NCI-H1436 treated with DMSO at 0.1 percent for 48 hours (cell line): ENCODE results near the gene RETREG1.
"Not testable (repeated sequence)": the region's sequence is repeated elsewhere in the genome, so short reads cannot be mapped to it uniquely, and the experiment has no call there.

Experiments used
- DNase-seq: peaks from one replicate; lab custom pipeline; 2025; lab: John Stamatoyannopoulos, UW

RETREG1 gene

GRCh38 chr5:16551628-16552027, 65.2 kb downstream of the RETREG1 start:
- no peak for DNase-seq

- DNase-seq: no peak
Observed at GRCh38 chr5:16550316-16550952, 66.4 kb downstream of the RETREG1 start.

DNA sequence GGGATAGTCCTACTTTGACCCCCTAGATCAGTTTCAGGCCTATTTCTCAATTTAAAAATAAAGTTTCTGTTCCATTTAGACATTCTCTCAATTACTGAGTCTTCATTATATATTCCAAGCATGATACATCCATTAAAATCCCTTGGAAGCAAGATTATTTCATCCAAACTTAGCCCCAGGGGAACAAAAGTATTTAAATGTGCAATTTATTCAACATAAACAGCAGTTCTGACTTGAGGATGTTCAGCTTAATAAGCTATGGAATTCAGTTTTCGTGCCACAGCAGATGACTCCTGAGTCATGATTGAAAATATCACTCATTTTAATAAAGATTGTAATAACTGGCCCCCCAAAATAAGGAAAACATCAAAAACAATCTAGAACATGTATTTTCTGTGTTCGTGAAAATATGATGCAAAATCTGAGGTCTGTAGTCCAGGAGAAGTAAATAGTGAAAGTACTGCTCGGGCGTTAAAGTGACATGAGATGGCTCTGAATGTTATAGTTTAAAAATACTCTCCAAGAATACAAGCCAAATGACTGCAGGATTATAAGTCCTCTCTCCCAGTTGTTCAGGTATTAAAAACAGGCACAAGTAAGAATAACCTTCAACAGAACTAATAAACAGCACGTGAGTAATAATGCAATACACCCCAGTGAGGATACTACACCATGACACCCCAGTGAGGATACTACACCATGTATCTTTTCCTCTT, 67.1 kb downstream of the RETREG1 start:
- no peak for DNase-seq

DNA sequence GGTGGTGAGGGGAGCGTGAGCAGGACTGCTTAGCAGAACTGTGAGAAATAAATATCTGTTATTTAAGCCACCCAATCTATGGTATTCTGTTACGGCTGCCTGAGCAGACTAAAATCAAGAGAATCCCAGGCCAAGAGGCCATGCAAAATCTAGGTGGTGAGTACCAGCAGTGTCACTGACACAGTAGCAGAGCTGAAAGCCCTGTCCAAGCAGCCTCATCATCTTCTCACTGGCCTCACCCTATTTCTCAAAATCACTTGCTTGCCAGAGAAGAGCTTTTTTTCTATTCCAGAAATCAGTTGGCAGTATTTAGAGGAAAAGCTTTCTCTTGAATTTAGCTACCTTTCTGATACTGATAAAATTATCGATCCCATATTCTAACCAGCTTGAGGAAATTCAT, 68.0 kb downstream of the RETREG1 start:
- no peak for DNase-seq

- no peak for DNase-seq
Observed at GRCh38 chr5:16548115-16548514, 68.7 kb downstream of the RETREG1 start.

DNA sequence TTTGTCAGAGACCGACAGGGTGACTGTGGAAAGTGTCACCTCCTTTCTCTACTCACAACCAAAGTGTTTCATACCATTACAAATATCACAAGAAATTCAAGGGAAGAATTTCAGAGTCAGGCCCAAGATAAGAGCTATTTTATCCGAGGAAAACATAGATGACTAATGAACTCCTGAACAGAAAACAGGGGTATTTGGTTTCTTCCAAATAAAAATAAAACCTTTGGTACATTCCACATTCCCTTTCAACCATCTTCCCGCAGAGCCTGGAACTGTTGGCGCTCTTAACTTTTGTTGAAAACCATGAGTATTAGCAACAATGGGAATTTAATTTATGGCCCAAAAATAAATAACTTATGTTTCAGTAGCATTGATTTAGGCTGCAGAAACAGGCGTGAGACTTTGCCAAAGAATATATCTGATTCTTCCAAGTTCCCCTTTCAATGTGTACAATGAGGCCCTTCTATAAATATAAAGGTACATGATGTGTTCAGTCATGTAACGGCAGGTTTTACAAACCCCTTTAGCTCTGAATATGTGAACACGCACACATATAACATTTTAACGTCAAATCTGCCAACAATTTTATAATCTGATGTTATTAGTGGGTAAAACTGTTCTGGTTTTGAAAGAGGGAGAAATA, 69.5 kb downstream of the RETREG1 start:
- no peak for DNase-seq

GRCh38 chr5:16546732-16547131, 70.1 kb downstream of the RETREG1 start:
- DNase-seq: no peak

GRCh38 chr5:16544607-16545374, 72.0 kb downstream of the RETREG1 start:
- no peak for DNase-seq

DNA sequence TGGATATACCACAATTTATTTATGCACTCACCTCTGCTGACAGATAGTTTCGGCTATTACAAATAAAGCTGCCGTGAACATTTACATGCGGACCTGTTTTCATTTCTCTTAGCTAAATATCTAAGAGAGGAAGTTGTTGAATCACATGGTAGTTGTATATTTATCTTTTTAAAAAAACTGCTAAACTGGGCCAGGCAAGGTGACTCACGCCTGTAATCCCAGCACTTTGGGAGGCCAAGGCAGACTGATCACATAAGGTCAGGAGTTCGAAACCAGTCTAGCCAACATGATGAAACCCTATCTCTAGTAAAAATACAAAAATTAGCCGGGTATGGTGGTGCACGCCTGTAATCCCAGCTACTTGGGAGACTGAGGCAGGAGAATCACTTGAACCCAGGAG, 73.6 kb downstream of the RETREG1 start:
- not testable (repeated sequence) for DNase-seq

DNA sequence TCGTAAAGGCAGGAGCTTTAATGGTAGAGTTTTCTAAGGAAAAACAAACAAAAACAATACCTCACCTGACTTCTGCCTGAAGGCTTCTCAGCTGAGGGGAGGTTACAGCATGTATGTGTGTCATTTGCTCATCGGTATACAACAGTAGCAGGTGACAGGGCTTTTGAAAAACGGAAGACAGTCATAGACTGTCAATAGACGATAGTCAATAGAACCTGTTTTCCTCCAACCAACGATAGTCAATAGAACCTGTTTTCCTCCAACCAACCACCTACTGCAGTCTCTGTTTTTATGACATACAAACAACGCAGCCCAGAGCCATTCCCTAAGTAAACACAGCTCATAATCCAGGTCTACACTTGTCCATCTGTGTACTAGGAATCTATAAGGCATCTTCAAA, 74.6 kb downstream of the RETREG1 start:
- no peak for DNase-seq

- DNase-seq: not testable (repeated sequence)
Observed at GRCh38 chr5:16541592-16541991, 75.2 kb downstream of the RETREG1 start.

DNA sequence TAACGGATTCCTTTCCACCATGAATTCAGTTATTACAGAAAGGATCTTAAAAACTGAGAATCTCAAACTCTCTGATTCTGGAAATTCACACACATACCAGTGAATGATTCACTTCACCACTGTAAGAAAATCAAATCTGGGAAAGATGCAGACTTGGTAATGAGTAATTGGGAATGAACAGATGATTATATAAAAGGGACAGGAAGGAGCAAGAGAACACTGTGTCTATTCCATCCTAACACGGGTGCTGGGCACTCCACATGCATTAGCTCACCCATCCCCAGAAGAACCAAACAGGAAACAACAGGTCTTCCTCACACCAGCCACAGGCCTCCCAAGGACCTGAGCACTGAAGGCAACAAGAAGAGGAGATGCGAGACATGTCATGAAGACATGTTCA, 76.4 kb downstream of the RETREG1 start:
- DNase-seq: no peak

GRCh38 chr5:16539169-16539666, 77.6 kb downstream of the RETREG1 start:
- no peak for DNase-seq

DNA sequence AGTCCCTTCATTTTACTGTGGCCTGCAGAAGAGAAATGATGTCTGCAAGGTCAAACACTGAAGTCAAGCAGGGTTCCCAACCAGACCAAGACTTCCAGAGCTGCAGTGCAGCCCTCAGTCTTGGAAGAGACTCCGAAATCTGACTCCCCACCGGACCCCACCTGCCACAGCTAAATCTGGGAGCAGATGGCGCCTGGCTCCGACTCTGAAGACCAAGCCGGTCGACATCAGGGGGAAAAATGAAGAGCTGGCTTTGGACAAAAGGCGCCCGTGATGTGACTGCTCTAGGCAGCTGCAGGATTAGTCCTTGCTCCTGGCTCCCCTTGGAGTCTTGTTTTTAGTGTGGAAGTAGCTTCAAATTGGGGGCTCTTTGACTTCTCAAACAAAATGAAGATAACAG, 78.8 kb downstream of the RETREG1 start:
- no peak for DNase-seq

DNA sequence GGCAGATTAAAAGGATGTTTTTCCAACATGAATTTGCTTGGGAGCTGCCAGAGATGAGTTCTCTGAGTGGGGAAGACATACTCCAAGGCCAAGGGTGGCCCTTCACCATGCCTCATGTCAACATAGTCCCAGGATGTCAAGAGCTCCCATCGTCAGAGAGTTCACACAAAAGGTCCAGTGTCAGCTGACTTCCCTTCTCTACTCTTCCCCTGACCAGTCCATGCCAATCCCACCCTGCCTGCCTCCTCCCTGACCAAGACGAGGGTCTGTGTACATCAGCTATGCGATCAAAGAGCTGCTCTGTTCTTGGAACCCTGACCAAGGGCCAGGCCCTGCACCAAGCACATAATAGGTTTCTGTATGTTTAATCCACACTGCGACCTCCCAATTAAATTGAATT, 80.0 kb downstream of the RETREG1 start:
- DNase-seq: no peak

DNA sequence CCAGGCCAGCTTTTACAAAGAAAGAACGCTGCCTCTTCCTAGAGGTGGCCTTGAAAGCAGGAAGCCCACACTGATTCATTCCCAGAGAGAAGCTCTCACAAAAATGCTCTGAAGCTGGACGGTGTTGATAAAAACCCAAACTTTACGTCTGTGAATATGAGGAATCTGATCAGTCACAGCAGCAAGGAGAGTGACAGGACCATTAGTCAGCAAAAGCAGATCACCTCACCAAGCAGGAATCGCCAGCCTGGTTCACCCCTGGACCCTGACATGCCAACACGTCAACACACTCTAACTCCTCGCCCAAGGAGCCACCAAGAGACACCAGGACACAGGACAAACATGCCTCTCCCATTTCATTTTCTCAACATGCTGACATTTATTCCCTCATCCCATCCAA, 80.6 kb downstream of the RETREG1 start:
- no peak for DNase-seq

DNA sequence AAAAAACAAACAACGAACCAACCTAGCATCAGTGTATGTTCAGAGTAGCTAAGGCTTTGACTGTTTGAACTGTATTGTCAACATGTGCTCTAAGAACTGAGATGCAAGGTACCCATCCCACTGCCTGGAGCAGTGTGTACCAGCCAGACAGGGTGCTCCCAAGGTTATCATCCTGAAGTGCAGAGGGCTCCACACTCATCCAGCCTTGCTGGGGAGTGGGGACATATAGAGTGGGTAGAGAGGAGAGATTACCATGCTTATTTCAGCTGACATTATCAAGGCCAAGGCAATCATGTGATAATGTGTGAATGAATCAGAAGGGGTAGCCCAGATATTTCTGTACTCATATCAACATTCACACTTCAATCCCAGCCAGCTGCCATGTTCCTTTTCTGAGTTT, 82.5 kb downstream of the RETREG1 start:
- no peak for DNase-seq

DNA sequence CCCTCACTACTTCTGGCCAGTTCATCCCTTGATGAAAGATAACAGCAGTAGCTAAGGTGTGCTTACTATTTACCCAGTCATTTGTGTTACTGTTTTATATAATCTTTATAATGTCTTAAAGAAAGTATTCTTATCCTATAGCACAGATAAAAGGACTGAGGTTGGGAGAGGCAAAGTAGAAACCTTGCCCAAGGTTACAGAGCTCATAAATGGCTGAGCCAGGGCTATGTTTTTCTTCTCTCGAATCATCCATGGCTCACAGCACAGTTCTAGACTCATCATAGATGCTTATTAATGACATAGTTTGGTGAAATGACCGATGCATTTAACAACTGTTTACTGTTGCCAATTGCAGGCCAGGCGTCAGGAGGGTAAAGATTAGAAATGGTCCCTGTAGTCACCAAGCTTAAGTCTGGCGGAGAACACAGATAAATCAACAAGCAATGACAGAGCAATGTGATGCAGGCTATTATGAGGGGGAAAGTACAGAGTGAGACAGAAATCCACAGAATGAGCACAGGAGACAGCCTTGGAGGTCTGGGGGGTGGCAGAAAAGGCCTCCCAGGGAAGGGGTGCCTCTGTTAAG, 85.6 kb downstream of the RETREG1 start:
- no peak for DNase-seq

DNA sequence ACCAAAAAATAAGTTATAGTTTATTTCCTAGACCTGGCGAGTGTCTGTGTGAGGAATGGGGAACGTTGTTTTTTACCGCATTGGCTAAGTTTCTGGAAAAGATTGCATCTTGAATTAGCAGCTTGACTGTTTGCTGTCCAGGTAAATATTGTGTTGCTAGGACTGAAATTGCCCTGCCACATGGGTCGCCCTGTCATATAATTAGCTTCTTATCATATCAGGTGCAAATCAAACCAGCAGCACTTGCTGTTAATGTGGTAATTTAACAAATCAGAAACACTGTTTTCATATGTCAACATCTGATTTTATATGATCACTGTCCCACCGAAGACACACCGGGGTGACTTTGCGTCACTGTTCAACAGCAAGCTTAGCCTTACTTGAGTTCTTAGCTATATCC, 87.5 kb downstream of the RETREG1 start:
- no peak for DNase-seq

GRCh38 chr5:16528382-16529110, 88.3 kb downstream of the RETREG1 start:
- no peak for DNase-seq

GRCh38 chr5:16525651-16526050, 91.1 kb downstream of the RETREG1 start:
- DNase-seq: no peak
